ENCODE results near the gene TBC1D13. TPM values are rescaled to one million over a fixed set of nuclear protein-coding genes. Genes with fewer than 3 reads are reported as not detected.

Gene TBC1D13
- total RNA-seq, 6 experiments from 2014 or later, result 28.0 to 34.7 (median 30.3) TPM

GRCh38 chr9:128753627-128754026, 33.4 kb upstream of the TBC1D13 start:
- Mint-ChIP-seq H3K9me3 (no peaks in the 10 kb centered on the region), H3K27me3 (ENCODE audit: insufficient read depth) (no peaks in the 10 kb centered on the region), H3K4me3 (no peak overlapping the region), H3K36me3 (ENCODE audit: low read depth) (no peaks in the 10 kb centered on the region), H3K4me1 (ENCODE audit: low read depth) (no peaks in the 10 kb centered on the region), H3K27ac (no peak overlapping the region)
- TF ChIP-seq, protein P1, sequence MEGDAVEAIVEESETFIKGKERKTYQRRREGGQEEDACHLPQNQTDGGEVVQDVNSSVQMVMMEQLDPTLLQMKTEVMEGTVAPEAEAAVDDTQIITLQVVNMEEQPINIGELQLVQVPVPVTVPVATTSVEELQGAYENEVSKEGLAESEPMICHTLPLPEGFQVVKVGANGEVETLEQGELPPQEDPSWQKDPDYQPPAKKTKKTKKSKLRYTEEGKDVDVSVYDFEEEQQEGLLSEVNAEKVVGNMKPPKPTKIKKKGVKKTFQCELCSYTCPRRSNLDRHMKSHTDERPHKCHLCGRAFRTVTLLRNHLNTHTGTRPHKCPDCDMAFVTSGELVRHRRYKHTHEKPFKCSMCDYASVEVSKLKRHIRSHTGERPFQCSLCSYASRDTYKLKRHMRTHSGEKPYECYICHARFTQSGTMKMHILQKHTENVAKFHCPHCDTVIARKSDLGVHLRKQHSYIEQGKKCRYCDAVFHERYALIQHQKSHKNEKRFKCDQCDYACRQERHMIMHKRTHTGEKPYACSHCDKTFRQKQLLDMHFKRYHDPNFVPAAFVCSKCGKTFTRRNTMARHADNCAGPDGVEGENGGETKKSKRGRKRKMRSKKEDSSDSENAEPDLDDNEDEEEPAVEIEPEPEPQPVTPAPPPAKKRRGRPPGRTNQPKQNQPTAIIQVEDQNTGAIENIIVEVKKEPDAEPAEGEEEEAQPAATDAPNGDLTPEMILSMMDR (IDR thresholded peaks at IDR 0.05), result no peak
- no peak for DNase-seq

GRCh38 chr9:128757602-128758001, 29.5 kb upstream of the TBC1D13 start:
- TF ChIP-seq, protein P1 (IDR thresholded peaks at IDR 0.05), result no peak
- Mint-ChIP-seq H3K36me3 (ENCODE audit: low read depth) (no peaks in the 10 kb centered on the region), H3K4me3 (no peak overlapping the region), H3K9me3 (no peaks in the 10 kb centered on the region), H3K4me1 (ENCODE audit: low read depth) (no peaks in the 10 kb centered on the region), H3K27ac (no peak overlapping the region), H3K27me3 (ENCODE audit: insufficient read depth) (peaks cover 1% of the 10 kb centered on the region; the same call in 1 of the 2 replicates)
- DNase-seq, result no peak

- Mint-ChIP-seq H3K9me3 (no peaks in the 10 kb centered on the region), H3K36me3 (ENCODE audit: low read depth) (no peaks in the 10 kb centered on the region), H3K27ac (no peak overlapping the region), H3K4me1 (ENCODE audit: low read depth) (no peaks in the 10 kb centered on the region), H3K27me3 (ENCODE audit: insufficient read depth) (peaks cover 2% of the 10 kb centered on the region), H3K4me3 (no peak overlapping the region)
- TF ChIP-seq, protein P1 (IDR thresholded peaks at IDR 0.05), result no peak
- no peak for DNase-seq
Measured at GRCh38 chr9:128762671-128763449, 24.2 kb upstream of the TBC1D13 start.

DNA sequence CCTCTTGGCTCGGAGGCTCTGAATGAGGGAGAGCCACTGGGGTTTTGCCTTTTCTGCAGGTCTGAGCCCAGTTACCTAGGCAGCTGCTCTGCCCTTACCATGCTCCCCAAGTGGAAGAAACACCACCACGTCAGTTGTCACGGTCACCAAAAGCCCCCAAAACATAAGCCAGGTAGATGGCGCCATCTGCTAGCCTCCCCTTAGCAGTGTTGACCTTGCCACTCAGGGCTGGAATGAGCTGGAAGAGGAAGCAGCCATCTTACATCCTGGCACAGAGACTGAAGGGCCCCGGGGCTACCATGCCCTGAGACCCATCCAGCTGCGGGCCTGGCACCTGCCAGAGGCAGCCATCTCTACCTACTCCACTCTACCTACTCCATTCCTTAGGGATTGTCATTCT, 22.7 kb upstream of the TBC1D13 start:
- peaks cover 2% of the 10 kb centered on the region for H3K27me3 Mint-ChIP-seq (ENCODE audit: insufficient read depth)
- H3K9me3 Mint-ChIP-seq, result no peaks in the 10 kb centered on the region
- no peaks in the 10 kb centered on the region for H3K36me3 Mint-ChIP-seq (ENCODE audit: low read depth)
- H3K27ac Mint-ChIP-seq, result no peak overlapping the region
- TF ChIP-seq, protein P1 (IDR thresholded peaks at IDR 0.05), result no peak
- no peak overlapping the region for H3K4me3 Mint-ChIP-seq
- DNase-seq, result no peak
- no peaks in the 10 kb centered on the region for H3K4me1 Mint-ChIP-seq (ENCODE audit: low read depth)

- no peaks in the 10 kb centered on the region for H3K9me3 Mint-ChIP-seq
- TF ChIP-seq, protein P1 (IDR thresholded peaks at IDR 0.05), result no peak
- no peaks in the 10 kb centered on the region for H3K36me3 Mint-ChIP-seq (ENCODE audit: low read depth)
- no peak overlapping the region for H3K27ac Mint-ChIP-seq
- no peak for DNase-seq
- peaks cover 2% of the 10 kb centered on the region for H3K27me3 Mint-ChIP-seq (ENCODE audit: insufficient read depth)
- H3K4me1 Mint-ChIP-seq (ENCODE audit: low read depth), result peaks cover 9% of the 10 kb centered on the region
- no peak overlapping the region for H3K4me3 Mint-ChIP-seq
Measured at GRCh38 chr9:128765499-128765898, 21.6 kb upstream of the TBC1D13 start.
